Measurements from ENCODE around the gene C19orf44.

DNA sequence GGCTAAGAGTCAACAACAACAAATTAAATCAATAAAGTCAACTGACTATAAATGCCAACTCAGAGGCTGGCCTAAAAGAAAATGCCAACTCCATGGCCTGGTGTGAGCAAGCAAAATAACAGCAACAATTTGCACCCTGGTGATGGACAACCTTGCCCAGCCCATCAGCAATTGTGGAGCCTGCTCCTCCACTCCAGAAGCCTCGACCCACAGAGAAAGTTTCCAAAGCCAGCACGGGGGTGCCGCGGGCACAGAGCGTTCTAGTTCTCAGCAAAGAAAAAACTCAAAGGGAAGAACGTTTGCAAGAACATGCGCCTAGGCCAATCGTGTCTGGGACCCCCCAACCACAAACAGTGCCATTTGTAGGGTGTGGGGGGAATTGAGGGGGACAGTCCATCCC is 35.7 kb upstream of the C19orf44 start:
- no peak for TF ChIP-seq CTCF (IDR thresholded peaks at IDR 0.05)
- no peak for TF ChIP-seq EZH2 (IDR thresholded peaks at IDR 0.05)
- TF ChIP-seq EZH2phosphoT487 (IDR thresholded peaks at IDR 0.05): no peak
